ENCODE results near the gene CFAP20DC. TPM values are rescaled to one million over a fixed set of nuclear protein-coding genes. Genes with fewer than 3 reads are reported as not detected.

The CFAP20DC gene
- total and polyA plus RNA-seq, 2 experiments from 2014 or later: 7.4 to 11.4 TPM

DNA sequence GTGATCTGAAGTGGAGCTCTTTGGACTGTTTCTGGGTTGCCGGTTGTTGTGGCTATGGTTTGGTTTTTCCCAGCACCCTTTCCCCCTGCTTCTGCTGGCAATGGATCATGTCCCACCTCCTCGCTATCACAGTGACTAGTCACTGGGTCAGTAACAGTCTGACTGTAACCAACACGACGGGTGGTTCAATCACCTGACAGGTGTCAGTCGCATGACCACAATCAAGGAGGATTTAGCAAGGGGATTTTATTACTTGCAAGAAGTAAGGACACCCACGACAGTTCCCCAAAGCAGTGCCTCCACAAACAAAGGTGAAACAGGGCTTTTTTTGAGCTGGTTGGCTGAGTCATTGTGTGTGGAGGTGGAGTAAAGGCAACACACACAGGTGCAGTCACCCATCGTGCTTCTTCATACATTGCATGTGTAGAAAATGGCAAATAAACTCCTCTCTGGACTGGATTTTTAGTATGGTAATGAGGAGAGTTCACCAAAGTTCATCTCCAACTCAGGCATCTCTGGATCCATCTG lies 324.4 kb downstream of the CFAP20DC start (continued):
- TF ChIP-seq, protein P1, sequence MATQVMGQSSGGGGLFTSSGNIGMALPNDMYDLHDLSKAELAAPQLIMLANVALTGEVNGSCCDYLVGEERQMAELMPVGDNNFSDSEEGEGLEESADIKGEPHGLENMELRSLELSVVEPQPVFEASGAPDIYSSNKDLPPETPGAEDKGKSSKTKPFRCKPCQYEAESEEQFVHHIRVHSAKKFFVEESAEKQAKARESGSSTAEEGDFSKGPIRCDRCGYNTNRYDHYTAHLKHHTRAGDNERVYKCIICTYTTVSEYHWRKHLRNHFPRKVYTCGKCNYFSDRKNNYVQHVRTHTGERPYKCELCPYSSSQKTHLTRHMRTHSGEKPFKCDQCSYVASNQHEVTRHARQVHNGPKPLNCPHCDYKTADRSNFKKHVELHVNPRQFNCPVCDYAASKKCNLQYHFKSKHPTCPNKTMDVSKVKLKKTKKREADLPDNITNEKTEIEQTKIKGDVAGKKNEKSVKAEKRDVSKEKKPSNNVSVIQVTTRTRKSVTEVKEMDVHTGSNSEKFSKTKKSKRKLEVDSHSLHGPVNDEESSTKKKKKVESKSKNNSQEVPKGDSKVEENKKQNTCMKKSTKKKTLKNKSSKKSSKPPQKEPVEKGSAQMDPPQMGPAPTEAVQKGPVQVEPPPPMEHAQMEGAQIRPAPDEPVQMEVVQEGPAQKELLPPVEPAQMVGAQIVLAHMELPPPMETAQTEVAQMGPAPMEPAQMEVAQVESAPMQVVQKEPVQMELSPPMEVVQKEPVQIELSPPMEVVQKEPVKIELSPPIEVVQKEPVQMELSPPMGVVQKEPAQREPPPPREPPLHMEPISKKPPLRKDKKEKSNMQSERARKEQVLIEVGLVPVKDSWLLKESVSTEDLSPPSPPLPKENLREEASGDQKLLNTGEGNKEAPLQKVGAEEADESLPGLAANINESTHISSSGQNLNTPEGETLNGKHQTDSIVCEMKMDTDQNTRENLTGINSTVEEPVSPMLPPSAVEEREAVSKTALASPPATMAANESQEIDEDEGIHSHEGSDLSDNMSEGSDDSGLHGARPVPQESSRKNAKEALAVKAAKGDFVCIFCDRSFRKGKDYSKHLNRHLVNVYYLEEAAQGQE (IDR thresholded peaks at IDR 0.05; ENCODE audit: unreplicated experiment): no peak
- TF ChIP-seq EZH2 (IDR thresholded peaks at IDR 0.05; ENCODE audit: low read depth, unreplicated experiment): no peak

DNA sequence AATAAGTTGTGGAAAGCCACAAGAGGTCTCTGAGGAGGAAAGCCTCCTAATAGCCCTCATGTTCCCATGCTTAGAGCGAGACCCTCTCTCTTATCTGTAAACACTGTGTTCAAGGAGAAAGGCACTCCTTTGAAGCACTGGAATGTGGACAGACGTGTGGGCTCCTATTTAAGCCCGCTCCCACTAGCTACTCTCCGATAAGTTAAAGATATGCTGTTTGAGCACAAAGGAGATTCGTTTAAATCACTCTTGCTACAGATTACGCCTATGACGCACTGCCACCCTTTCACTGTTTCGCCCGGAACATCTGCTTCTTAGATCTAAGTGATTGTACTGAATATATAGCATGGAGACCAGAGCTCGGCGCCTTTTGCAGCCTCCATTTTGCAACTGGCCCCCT lies 325.5 kb downstream of the CFAP20DC start:
- no peaks in the 10 kb centered on the region for H3K4me1 ChIP-seq (ENCODE audit: insufficient read depth)
- H3K27me3 ChIP-seq (ENCODE audit: insufficient read depth): no peaks in the 10 kb centered on the region
- no peak overlapping the region for H3K4me2 ChIP-seq
- no peaks in the 10 kb centered on the region for H3F3A ChIP-seq (replicated peaks; ENCODE audit: low read depth)
- Mint-ChIP-seq H3K4me3 (no peak overlapping the region), H3K9me3 (no peaks in the 10 kb centered on the region), H3K36me3 (ENCODE audit: low read depth) (no peaks in the 10 kb centered on the region), H3K27ac (no peak overlapping the region), H3K27me3 (ENCODE audit: insufficient read depth, low read depth, poor library complexity) (peaks cover 3% of the 10 kb centered on the region), H3K4me1 (peaks cover 4% of the 10 kb centered on the region; the same call in 2 of the 3 replicates)
- H2AFZ ChIP-seq: no peak overlapping the region
- H3K4me3 ChIP-seq: no peak overlapping the region
- no peak overlapping the region for H3K27ac ChIP-seq (ENCODE audit: low read depth)
- no peak for DNase-seq (ENCODE audit: low spot score)
- H3K9me2 ChIP-seq (ENCODE audit: insufficient read depth): no peaks in the 10 kb centered on the region
- H3K79me2 ChIP-seq (replicated peaks; ENCODE audit: insufficient read depth): no peaks in the 10 kb centered on the region
- H3K36me3 ChIP-seq (ENCODE audit: insufficient read depth): no peaks in the 10 kb centered on the region
- H4K20me1 ChIP-seq (replicated peaks; ENCODE audit: insufficient read depth): no peaks in the 10 kb centered on the region
- no peak for ATAC-seq
- TF ChIP-seq POLR2AphosphoS5 (IDR thresholded peaks at IDR 0.05; ENCODE audit: low read depth): no peak
- TF ChIP-seq ZNF331 (CRISPR knock-in tag; IDR thresholded peaks at IDR 0.05; ENCODE audit: low read depth): no peak
- TF ChIP-seq EZH2phosphoT487 (IDR thresholded peaks at IDR 0.05; ENCODE audit: unreplicated experiment): no peak
- TF ChIP-seq, protein P2, sequence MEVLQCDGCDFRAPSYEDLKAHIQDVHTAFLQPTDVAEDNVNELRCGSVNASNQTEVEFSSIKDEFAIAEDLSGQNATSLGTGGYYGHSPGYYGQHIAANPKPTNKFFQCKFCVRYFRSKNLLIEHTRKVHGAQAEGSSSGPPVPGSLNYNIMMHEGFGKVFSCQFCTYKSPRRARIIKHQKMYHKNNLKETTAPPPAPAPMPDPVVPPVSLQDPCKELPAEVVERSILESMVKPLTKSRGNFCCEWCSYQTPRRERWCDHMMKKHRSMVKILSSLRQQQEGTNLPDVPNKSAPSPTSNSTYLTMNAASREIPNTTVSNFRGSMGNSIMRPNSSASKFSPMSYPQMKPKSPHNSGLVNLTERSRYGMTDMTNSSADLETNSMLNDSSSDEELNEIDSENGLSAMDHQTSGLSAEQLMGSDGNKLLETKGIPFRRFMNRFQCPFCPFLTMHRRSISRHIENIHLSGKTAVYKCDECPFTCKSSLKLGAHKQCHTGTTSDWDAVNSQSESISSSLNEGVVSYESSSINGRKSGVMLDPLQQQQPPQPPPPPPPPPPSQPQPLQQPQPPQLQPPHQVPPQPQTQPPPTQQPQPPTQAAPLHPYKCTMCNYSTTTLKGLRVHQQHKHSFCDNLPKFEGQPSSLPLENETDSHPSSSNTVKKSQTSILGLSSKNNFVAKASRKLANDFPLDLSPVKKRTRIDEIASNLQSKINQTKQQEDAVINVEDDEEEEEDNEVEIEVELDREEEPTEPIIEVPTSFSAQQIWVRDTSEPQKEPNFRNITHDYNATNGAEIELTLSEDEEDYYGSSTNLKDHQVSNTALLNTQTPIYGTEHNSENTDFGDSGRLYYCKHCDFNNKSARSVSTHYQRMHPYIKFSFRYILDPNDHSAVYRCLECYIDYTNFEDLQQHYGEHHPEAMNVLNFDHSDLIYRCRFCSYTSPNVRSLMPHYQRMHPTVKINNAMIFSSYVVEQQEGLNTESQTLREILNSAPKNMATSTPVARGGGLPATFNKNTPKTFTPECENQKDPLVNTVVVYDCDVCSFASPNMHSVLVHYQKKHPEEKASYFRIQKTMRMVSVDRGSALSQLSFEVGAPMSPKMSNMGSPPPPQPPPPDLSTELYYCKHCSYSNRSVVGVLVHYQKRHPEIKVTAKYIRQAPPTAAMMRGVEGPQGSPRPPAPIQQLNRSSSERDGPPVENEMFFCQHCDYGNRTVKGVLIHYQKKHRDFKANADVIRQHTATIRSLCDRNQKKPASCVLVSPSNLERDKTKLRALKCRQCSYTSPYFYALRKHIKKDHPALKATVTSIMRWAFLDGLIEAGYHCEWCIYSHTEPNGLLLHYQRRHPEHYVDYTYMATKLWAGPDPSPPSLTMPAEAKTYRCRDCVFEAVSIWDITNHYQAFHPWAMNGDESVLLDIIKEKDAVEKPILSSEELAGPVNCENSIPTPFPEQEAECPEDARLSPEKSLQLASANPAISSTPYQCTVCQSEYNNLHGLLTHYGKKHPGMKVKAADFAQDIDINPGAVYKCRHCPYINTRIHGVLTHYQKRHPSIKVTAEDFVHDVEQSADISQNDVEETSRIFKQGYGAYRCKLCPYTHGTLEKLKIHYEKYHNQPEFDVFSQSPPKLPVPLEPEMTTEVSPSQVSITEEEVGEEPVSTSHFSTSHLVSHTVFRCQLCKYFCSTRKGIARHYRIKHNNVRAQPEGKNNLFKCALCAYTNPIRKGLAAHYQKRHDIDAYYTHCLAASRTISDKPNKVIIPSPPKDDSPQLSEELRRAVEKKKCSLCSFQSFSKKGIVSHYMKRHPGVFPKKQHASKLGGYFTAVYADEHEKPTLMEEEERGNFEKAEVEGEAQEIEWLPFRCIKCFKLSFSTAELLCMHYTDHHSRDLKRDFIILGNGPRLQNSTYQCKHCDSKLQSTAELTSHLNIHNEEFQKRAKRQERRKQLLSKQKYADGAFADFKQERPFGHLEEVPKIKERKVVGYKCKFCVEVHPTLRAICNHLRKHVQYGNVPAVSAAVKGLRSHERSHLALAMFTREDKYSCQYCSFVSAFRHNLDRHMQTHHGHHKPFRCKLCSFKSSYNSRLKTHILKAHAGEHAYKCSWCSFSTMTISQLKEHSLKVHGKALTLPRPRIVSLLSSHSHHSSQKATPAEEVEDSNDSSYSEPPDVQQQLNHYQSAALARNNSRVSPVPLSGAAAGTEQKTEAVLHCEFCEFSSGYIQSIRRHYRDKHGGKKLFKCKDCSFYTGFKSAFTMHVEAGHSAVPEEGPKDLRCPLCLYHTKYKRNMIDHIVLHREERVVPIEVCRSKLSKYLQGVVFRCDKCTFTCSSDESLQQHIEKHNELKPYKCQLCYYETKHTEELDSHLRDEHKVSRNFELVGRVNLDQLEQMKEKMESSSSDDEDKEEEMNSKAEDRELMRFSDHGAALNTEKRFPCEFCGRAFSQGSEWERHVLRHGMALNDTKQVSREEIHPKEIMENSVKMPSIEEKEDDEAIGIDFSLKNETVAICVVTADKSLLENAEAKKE (CRISPR knock-in tag; IDR thresholded peaks at IDR 0.05): no peak
- TF ChIP-seq, protein P1 (IDR thresholded peaks at IDR 0.05; ENCODE audit: unreplicated experiment): no peak
- TF ChIP-seq EZH2 (IDR thresholded peaks at IDR 0.05; ENCODE audit: low read depth, unreplicated experiment): no peak
- no peak for TF ChIP-seq ZNF114 (CRISPR knock-in tag; IDR thresholded peaks at IDR 0.05)
- TF ChIP-seq, protein P3, sequence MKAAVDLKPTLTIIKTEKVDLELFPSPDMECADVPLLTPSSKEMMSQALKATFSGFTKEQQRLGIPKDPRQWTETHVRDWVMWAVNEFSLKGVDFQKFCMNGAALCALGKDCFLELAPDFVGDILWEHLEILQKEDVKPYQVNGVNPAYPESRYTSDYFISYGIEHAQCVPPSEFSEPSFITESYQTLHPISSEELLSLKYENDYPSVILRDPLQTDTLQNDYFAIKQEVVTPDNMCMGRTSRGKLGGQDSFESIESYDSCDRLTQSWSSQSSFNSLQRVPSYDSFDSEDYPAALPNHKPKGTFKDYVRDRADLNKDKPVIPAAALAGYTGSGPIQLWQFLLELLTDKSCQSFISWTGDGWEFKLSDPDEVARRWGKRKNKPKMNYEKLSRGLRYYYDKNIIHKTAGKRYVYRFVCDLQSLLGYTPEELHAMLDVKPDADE (IDR thresholded peaks at IDR 0.05): no peak
